Astrocyte (in vitro differentiated cells and primary cell): ENCODE measurements around the gene SCAI. TPM values are rescaled to one million over a fixed set of nuclear protein-coding genes. Genes with fewer than 3 reads are reported as not detected.

ENCODE experiments used
- DNase-seq: peaks from one replicate; pipeline ENCODE4 v3.0.0-alpha.2; 2010; ENCODE audit warnings: low read depth
- FAIRE-seq: peaks from 2 replicates; lab custom pipeline; 2011; peaks lifted over from hg19 to GRCh38; lab: Jason Lieb, UNC
- H2AFZ ChIP-seq: 2 replicates; pipeline ENCODE4 v1.6.0; 2012; ENCODE audit warnings: low read depth, low read length, inconsistent platforms
- H3K27ac ChIP-seq: 2 replicates; pipeline ENCODE4 v1.5.1; 2011; ENCODE audit warnings: low read depth, low read length, inconsistent platforms
- H3K27me3 ChIP-seq: 2 replicates; pipeline ENCODE4 v1.6.0; 2011; ENCODE audit warnings: low read length, inconsistent platforms; ENCODE audit not compliant: insufficient read depth
- H3K36me3 ChIP-seq: 2 replicates; pipeline ENCODE4 v1.5.1; 2011; ENCODE audit warnings: low read length, inconsistent platforms; ENCODE audit not compliant: insufficient read depth
- H3K4me1 ChIP-seq: 2 replicates; pipeline ENCODE4 v1.5.1; 2011; ENCODE audit warnings: low read length, inconsistent platforms; ENCODE audit not compliant: insufficient read depth
- H3K4me2 ChIP-seq: 2 replicates; pipeline ENCODE4 v1.6.0; 2012; ENCODE audit warnings: low read length, inconsistent platforms
- H3K4me3 ChIP-seq: 2 replicates; pipeline ENCODE4 v1.5.1; 2011; ENCODE audit warnings: low read depth, mild to moderate bottlenecking, low read length, inconsistent platforms; ENCODE audit not compliant: insufficient read depth
- H3K79me2 ChIP-seq: 2 replicates; pipeline ENCODE4 v1.6.0; 2012; ENCODE audit warnings: mild to moderate bottlenecking, low read length, inconsistent platforms; ENCODE audit not compliant: insufficient read depth
- H3K9ac ChIP-seq: 2 replicates; pipeline ENCODE4 v1.6.0; 2012; ENCODE audit warnings: mild to moderate bottlenecking, low read length, inconsistent platforms
- H3K9me3 ChIP-seq: 2 replicates; pipeline ENCODE4 v1.5.1; 2012; ENCODE audit warnings: low read depth, mild to moderate bottlenecking, low read length, inconsistent platforms; ENCODE audit not compliant: insufficient read depth
- H4K20me1 ChIP-seq: 2 replicates; pipeline ENCODE4 v1.6.0; 2012; ENCODE audit warnings: low read length, inconsistent platforms; ENCODE audit not compliant: insufficient read depth
- H3K27ac Mint-ChIP-seq: one replicate; pipeline ENCODE4 v1.8.0; 2021; ENCODE audit warnings: mild to moderate bottlenecking, mixed read lengths; ENCODE audit not compliant: unreplicated experiment
- H3K27me3 Mint-ChIP-seq: one replicate; pipeline ENCODE4 v1.8.0; 2021; ENCODE audit warnings: low read depth, mixed read lengths; ENCODE audit not compliant: unreplicated experiment
- H3K36me3 Mint-ChIP-seq: one replicate; pipeline ENCODE4 v1.8.0; 2021; ENCODE audit warnings: low read depth, mixed read lengths; ENCODE audit not compliant: unreplicated experiment
- H3K4me1 Mint-ChIP-seq: one replicate; pipeline ENCODE4 v1.8.0; 2021; ENCODE audit warnings: low read depth, mixed read lengths; ENCODE audit not compliant: unreplicated experiment
- H3K4me3 Mint-ChIP-seq: one replicate; pipeline ENCODE4 v1.8.0; 2021; ENCODE audit warnings: mild to moderate bottlenecking, moderate library complexity, mixed read lengths; ENCODE audit not compliant: unreplicated experiment
- H3K9me3 Mint-ChIP-seq: one replicate; pipeline ENCODE4 v1.8.0; 2021; ENCODE audit warnings: mild to moderate bottlenecking, mixed read lengths; ENCODE audit not compliant: unreplicated experiment
- EZH2 ChIP-seq: IDR thresholded peaks from 2 replicates; pipeline ENCODE4 v1.6.1; 2012; ENCODE audit warnings: mild to moderate bottlenecking, low read length, inconsistent platforms; ENCODE audit not compliant: insufficient read depth
- total RNA-seq: library from RNA; stranded (reverse); gene quantifications from 2 replicates; pipeline ENCODE4 v1.2.1, GENCODE V29; 2021
- TF ChIP-seq, protein P1 (sequence below): IDR thresholded peaks from 2 replicates; pipeline ENCODE4 v1.5.1; 2011; ENCODE audit warnings: low read depth, mild to moderate bottlenecking, inconsistent platforms, low read length, moderate library complexity; ENCODE audit not compliant: insufficient read depth

The SCAI gene
- total RNA-seq, 1 donor from 2014 or later: 6.8 TPM

DNA sequence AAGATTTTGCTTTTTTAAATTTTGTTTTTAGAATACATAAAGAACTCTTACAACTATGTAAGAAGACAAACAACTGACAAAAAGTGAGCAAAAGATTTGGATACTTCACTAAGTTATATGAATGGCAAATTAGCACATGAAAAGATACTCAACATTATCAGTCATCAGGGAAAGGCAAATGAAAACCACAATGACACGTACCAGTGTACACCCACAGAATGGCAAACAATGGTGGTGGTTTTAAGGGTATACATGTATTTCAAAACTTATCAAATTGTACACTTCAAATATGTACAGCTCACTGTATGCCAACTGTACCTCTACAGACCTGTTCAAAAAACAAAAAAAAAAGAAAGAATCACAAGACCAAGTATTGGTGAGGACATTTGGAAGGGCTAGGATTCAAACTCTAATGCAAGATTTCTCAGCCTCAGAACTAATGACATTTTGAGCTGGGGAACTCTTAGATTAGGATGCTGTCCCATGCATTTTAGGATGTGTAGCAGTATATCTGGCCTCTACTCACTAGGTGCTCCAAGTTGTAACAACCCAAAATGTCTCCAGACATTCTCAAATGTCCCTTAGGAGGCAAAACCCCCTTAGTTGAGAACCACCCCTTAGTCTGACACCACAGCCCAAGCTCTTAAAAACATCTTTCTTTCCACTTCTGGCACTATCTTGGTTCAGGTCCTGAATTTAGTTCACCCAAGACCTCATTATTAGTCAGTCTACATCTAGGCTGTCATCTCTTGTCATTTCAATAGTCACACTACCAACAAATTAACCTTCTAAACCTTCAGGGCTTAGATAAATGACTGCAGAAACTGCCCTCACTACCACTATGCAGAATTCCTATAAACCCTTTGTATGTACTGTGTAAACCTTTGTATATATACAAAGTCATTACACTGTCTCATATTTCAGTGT, 9.7 kb downstream of the SCAI start:
- Mint-ChIP-seq H3K9me3 (no peaks in the 10 kb centered on the region), H3K36me3 (no peaks in the 10 kb centered on the region), H3K27me3 (no peaks in the 10 kb centered on the region), H3K4me3 (no peak overlapping the region), H3K27ac (no peak overlapping the region), H3K4me1 (no peaks in the 10 kb centered on the region)
- no peak overlapping the region for H2AFZ ChIP-seq
- no peak overlapping the region for H3K4me2 ChIP-seq
- peaks cover 3% of the 10 kb centered on the region for H3K4me1 ChIP-seq
- TF ChIP-seq, protein P1, sequence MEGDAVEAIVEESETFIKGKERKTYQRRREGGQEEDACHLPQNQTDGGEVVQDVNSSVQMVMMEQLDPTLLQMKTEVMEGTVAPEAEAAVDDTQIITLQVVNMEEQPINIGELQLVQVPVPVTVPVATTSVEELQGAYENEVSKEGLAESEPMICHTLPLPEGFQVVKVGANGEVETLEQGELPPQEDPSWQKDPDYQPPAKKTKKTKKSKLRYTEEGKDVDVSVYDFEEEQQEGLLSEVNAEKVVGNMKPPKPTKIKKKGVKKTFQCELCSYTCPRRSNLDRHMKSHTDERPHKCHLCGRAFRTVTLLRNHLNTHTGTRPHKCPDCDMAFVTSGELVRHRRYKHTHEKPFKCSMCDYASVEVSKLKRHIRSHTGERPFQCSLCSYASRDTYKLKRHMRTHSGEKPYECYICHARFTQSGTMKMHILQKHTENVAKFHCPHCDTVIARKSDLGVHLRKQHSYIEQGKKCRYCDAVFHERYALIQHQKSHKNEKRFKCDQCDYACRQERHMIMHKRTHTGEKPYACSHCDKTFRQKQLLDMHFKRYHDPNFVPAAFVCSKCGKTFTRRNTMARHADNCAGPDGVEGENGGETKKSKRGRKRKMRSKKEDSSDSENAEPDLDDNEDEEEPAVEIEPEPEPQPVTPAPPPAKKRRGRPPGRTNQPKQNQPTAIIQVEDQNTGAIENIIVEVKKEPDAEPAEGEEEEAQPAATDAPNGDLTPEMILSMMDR: no peak
- TF ChIP-seq EZH2: no peak
- DNase-seq (no peak), FAIRE-seq (no peak)
- H3K4me3 ChIP-seq: no peak overlapping the region
- H3K9me3 ChIP-seq: no peaks in the 10 kb centered on the region
- H3K36me3 ChIP-seq: no peaks in the 10 kb centered on the region
- no peaks in the 10 kb centered on the region for H4K20me1 ChIP-seq
- no peak overlapping the region for H3K9ac ChIP-seq
- H3K79me2 ChIP-seq: no peaks in the 10 kb centered on the region
- H3K27ac ChIP-seq: no peak overlapping the region
- H3K27me3 ChIP-seq: no peaks in the 10 kb centered on the region

DNA sequence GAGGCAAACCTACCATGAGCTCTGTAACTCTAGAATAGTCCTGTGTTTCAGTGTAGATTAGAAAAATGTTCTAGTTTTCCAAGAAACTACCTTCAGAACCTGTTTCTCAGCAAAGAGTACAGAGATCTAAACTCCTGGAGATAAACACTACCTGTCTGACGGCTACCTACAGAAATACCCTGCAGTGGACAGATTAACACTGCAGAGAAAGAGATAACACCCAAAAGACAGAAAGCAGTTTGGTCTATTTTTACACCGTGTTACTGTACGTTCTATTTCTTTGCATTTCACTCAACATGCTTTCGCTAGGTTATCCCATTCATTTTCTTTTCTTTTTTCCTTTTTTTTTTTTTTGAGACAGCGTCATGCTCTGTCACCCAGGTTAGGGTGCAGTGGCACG, 11.6 kb downstream of the SCAI start:
- no peaks in the 10 kb centered on the region for H3K9me3 ChIP-seq
- no peak overlapping the region for H2AFZ ChIP-seq
- H3K79me2 ChIP-seq: no peaks in the 10 kb centered on the region
- DNase-seq (no peak), FAIRE-seq (no peak)
- H3K9ac ChIP-seq: no peak overlapping the region
- Mint-ChIP-seq H3K4me1 (peaks cover under 1% of the 10 kb centered on the region), H3K4me3 (no peak overlapping the region), H3K9me3 (no peaks in the 10 kb centered on the region), H3K27ac (no peak overlapping the region), H3K27me3 (no peaks in the 10 kb centered on the region), H3K36me3 (no peaks in the 10 kb centered on the region)
- H3K4me1 ChIP-seq: no peaks in the 10 kb centered on the region
- no peak for TF ChIP-seq EZH2
- TF ChIP-seq, protein P1: no peak
- H4K20me1 ChIP-seq: no peaks in the 10 kb centered on the region
- H3K36me3 ChIP-seq: no peaks in the 10 kb centered on the region
- no peaks in the 10 kb centered on the region for H3K27me3 ChIP-seq
- no peak overlapping the region for H3K4me2 ChIP-seq
- H3K27ac ChIP-seq: no peak overlapping the region
- no peak overlapping the region for H3K4me3 ChIP-seq
